NCI-H1105 (cell line): ENCODE measurements around the gene DND1.
"Not testable (repeated sequence)": the region's sequence is repeated elsewhere in the genome, so short reads cannot be mapped to it uniquely, and the experiment has no call there.

Experiments
- DNase-seq: peaks from one replicate; lab custom pipeline; 2025; lab: John Stamatoyannopoulos, UW

The DND1 gene

DNA sequence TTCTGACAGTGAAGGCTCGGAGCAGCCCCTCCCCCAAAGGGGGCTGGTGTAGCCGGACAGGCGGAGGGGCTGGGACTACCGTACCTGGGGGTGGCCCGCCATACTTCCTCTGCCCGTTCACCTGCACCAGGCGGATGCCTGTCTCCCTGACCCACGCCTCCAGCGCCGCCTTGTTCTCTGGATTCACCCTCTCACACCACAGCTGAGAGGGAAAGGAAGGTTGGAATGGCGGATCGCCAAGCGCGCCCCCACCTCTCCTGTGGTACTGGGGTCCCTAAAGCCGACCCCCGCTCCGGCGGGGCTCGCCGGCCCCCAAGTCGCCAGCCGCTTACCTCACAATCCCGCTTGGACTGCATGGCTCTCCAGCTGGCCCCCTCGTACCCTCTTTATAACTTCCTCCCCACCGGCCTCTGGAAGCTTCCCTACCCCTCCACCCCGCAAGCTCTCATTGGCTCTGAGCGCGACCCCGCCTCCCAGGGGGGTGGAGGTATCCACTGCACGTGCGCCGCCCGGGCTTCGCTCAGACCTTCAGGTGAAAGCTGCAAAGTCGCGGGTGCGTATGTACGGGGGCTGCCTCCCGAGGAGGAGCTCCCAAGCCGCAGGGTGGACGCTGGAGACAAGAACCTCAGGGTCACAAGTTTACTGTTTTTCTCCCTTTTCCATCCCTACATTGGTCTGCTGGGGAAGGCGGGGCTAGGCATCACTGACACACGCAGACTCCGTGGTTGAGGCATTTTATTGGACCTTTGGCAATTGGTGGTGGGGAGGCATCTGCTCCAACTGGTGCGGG lies at the start of gene DND1:
DND1 (minus strand) TSS at position 390 of the 790 bp plus-strand sequence; CDS start at position 356, 34 bp downstream.
- no peak for DNase-seq

DNA sequence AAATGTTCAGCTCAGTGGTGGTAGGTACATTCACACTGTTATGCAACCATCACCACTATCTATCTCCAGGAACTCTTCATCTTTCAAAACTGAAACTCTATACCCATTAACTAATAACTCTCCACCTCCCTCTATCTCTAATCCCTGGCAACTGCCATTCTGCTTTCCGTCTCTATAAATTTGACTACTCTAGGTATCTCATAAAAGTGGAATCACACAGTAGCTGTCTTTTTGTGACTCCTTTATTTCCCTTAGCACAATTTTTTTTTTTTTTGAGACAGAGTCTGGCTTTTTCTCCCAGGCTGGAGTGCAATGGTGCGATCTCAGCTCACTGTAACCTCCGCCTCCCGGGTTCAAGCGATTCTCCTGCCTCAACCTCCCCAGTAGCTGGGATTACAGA lies 48.0 kb upstream of the DND1 start:
- not testable (repeated sequence) for DNase-seq

DNA sequence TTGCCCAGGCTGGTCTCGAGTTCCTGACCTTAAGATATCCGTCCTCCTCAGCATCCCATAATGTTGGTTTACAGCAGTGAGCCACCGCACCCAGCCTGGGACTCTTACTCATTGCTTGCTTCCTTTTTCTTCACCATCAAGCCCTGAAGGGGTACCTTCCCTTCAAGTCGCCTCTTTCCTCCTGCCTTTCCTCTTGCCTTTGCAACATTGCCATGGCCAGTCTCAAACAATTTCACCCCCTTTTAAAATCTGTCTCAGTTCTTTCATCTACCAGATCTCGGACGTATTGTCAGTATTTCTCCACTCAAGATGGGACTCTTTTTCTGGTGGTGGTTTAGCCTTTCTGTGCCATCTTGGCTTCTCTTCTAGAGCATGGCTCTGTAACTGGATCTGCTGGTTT lies 47.4 kb upstream of the DND1 start:
- not testable (repeated sequence) for DNase-seq

DNA sequence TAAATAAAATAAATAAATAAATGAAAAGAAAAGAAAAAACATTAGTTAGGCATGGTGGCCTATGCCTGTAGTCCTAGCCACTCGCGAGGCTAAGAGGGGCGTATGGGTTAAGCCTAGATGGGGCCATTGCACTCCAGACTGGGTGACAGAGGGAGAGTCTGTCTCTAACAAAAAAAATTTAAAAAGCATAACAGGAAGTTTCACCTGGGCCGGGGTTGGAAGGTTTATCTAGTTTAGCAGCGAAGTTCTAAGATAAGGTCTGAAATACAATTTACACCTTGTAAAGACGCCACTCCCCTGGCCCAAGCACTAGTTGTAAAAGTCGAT lies 44.9 kb upstream of the DND1 start:
- DNase-seq = no peak

DNA sequence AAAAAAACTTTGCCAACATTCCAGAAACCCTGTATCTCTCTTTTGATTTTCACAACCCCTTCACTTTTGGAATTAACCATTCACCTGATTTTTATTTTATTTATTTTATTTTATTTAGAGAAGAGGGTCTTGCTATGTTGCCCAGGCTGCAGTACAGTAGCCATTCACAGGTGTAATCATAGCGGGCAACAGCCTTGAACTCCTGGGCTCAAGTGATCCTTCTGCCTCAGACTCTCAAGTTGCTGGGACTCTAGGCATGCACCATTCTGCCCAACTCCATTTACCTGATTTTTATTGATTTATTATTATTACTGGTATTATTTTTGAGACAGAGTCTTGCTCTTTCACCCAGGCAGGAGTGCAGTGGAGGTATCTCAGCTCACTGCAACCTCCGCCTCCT lies 42.9 kb upstream of the DND1 start:
- DNase-seq = not testable (repeated sequence)

DNA sequence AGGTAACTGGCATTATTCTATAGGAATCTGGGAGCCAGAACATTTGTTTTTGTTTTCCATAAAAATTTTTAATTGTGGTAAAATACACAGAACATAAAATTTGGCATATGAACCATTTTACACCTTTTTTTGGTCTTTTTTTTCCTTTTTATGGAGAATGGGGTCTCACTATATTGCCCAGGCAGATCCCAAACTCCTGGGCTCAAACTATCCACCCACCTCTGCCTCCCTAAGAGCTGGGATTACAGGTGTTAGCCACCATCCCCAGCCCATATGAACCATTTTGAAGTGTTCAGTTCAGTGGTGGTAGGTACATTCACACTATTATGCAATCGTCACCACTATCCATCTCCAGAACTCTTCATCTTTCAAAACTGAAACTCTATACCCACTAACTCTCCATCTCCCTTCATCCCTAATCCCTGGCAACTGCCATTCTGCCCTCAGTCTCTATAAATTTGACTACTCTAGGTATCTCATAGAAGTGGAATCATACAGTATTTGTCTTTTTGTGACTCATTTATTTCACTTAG lies 40.3 kb upstream of the DND1 start:
- DNase-seq = no peak

DNA sequence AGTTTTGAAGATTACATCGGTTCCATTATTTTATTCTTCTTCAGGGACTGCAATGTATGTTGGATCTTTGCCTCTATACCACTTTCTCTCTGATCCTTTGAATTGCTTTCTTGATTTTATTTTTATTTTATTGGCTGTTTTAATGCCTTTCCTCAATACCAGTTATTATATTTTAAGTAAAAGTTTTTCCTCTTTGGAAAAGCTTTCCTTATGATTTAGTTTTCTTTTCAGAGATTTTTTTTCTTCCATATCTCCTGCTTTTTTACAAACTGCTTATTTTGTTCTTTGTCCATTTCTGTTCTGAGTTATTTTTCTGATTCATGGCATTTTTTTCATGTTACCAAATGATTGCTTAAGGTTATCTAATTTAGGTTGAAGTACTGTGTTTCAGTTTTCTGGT lies 38.4 kb upstream of the DND1 start:
- no peak for DNase-seq

DNA sequence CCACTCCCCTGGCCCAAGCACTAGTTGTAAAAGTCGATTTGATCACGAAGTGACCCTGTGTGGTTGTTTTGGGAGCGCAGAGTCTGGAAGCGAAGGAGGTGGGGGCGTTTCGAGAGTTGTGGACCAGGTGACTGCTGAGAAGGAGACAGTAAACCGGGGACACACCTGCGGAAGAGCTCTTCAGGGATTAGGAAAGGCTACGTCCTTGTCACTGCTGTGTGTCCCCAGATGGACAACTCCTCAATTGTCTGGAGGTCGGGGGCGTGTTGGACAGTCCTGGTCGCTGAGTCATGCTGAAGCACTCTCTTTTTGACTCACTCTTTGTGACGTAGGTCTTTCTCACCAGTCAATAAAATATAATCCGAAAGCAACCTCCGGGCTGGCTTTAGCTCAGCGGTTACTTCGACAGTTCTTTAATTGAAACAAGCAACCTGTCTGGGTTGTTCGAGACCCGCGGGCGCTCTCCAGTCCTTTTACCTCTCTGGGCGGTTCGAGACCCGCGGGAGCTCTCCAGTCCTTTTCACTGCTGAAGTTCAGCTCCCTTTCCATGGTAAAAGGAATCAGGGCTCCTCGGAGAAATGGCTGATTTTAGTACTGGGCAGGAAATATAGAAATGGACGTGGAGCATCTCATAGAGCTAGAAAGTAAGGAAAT lies 37.6 kb upstream of the DND1 start:
- DNase-seq = no peak

DNA sequence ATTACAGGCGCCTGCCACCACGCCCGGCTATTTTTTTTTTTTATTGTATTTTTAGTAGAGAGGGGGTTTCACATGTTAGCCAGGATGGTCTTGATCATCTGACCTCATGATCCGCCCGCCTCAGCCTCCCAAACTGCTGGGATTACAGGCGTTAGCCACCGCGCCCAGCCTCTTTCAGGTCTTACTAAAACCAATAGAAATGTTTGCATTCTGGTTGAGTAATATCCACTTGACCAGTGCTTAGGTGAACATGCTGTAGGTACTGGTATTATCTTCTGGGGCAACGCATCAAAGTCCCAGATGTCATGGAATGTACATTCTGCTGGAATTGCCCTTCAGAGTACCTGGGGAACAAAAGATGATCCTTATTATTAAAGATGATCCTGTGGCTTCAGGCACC lies 35.4 kb upstream of the DND1 start:
- not testable (repeated sequence) for DNase-seq

DNA sequence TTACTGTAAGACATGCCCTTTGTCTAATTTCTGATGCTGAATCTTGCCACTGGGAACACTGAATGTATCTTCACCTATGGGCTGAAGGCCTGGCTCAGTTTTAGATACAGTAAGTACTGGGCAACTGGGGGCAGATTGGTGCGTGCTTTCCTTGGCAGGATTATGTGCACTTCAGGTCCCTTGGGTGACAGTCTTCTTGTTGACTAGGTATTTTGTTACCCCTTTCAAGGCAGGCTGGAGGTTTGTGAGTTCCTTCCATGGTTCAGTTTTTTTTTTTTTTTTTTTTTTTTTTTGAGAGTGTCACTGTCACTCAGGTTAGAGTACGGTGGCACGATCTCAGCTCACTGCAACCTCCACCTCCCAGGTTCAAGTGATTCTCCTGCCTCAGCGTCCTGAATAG lies 34.4 kb upstream of the DND1 start:
- DNase-seq = no peak

DNA sequence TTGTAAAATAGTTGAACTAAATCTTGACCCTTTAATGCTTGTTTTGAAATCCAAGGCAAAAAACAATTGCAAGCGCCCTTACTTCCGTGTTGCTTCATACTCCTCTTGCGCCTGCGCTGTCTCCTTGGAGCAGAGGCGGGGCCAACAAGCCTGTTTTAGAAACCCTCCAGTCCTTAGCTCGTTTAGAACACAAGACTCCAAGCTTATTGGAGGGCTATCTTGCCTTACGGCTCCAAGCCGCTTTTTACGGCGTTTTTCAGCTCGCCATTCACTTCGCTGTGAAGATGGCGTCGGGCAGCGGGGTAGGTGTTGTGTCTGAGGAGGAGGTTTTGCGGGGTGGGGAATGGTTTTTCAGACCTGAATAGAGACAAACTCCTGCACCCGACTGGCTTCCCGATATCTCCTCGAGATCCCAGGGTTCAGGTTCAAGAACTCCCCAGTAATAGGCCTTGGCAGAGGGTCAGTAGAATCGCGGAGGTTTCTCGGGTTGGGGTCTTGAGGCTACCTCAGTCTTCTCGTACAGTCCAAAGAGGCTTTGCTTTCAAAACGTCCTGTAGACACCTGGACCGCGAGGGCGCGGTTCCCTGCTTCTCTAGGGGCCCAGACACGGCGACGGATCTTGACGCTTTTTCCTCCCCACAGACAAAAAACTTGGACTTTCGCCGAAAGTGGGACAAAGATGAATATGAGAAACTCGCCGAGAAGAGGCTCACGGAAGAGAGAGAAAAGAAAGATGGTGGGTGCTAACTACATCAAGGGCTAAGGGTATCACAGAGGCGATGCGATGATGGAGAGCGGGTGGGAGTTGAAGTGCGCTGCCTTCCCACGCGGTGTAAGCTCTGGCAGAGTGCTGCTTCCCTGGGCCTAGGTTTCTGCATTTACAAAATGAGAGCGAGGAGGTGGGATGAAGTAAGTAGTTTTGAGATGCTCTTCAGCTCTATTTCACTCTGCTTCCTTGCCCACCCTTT lies 27.1 kb upstream of the DND1 start, which contains the start of gene ZMAT2:
ZMAT2 (plus strand) TSS at position 271 of the 968 bp plus-strand sequence; CDS start at position 285, 14 bp downstream.
- peak; percentile 83 for DNase-seq

DNA sequence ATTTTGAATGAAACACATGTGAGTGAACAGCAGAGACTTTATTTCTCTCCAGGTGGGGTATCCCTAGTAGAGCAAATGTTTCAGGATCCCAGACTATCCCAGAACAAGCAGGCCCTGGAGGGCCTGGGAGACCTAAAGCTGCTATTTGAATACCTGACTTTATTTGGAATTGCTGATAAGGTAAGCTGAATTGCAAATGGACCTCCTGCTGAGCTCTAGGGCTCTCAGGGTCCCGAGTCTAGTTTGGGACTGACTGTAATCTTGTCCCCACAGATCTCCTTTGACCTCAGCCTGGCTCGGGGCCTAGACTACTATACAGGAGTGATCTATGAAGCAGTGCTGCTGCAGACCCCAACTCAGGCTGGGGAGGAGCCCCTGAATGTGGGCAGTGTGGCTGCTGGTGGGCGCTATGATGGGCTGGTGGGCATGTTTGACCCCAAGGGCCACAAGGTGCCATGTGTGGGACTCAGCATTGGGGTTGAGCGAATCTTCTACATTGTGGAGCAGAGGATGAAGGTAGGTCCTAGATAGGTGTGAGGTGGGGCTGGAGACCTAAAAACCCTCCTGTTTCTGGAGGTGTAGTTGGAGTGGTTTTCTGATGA lies 23.6 kb upstream of the DND1 start:
- DNase-seq = no peak

DNA sequence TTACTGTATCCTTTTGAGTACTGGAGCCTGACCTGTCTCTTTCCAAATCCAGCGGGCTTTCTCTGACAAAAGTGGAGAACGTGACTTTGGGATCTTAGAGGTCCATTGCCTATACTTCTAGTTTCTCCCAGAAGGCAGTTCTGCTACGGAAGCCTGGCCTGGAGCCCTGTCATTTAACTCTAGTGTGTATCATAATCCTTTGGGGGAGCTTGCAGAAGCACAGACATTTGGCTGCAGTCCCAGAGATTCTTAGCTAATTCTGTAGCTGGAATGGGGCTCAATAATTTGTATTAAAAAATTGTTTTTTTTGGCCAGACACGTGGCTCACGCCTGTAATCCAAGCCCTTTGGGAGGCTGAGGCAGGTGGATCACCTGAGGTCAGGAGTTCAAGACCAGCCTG lies 20.9 kb upstream of the DND1 start:
- DNase-seq = no peak

DNA sequence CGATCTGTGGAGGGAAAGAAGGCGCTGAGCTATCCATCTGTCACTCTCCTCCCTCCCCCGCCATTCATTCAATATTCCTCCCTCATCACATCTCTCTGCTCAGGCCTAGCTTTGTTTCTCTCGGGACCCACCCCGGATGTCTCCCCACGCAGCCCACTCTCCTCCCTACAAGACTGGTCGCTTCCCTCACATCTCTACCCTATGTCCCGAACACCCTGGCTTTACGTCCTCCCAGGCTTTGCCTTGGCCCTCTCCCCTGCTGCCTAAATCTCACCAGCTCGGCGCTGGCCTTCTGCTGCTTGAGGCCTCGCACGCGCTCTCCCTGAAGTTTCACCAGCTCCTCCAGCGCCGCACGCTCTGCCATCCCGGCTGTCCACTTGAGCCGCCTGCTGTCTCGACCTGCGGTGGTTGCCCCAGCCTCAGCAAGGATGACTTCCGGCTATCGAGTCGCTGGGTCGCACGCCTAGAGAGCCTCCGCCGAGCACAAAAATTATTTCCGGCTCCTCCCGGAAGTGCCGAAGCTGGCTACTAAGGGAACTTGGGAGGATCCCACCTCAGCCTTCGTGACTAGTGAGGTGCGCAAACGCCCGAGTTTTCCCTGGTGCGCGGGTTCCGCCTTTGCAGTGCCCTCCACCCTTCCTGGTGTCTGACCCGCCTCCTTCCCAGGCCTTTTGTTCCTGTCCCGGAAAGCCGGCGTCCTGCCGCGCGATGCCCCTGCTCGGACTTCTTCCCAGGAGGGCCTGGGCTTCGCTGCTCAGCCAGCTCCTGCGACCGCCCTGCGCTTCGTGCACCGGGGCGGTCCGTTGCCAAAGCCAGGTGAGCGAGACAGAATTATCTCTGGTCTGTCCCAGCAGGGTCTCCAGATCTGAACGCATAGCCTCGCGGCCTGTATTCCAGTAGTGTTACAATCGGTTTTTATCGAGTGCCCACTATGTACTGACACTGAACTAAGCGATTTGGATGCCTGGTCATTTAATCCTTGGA lies 17.9 kb upstream of the DND1 start, which contains the start of the genes HARS1 and HARS2:
HARS1 (minus strand) TSS at position 430 of the 984 bp plus-strand sequence; CDS start at position 364, 66 bp downstream.
HARS2 (plus strand) TSS at position 515 of the 984 bp plus-strand sequence; CDS start at position 709, 194 bp downstream.
- DNase-seq = peak; percentile 80

DNA sequence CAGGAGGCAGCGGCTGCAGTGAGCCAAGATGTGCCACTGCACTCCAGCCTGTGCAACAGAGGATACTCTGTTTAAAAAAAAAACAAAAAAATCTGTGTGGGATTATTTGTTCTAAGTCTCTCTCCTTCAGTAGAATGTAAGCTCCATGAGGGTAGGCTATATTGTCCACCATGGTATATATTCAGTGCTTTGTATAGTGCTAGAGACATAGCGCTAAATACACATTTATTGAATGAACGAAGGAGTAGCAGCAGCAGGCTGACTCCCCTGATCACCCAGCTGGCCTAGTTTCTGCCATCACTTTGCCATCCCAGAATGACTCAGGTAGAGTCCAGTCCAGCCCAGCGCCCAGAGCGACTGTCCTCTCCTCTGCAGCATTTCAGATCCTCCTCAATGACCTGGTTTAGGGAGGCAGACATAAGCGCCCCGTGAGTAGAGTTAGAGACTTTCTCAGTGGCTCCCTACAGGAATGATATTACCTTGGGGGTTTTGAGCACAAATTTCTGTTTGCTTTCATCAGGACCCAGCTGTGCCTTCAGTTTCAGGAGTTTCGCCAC lies 17.1 kb upstream of the DND1 start:
- DNase-seq = no peak

DNA sequence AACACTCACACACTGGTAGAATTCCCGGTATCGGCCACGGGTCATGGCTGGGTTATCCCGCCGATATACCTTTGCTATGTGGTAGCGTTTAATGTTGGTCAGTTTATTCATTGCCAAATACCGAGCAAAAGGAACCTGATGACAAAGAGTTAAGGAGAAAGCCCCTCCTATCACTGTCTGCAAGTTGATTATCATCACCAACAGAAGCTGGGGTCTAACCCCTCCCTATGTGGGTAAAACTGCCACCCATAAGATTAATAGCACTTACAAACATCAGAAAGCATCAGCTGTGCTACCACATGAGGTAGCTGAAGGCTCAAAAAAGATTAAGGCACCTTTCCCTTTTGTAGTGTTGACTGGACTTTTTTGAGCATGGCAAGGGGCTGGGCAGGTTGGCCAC lies 5.6 kb upstream of the DND1 start:
- no peak for DNase-seq

DNA sequence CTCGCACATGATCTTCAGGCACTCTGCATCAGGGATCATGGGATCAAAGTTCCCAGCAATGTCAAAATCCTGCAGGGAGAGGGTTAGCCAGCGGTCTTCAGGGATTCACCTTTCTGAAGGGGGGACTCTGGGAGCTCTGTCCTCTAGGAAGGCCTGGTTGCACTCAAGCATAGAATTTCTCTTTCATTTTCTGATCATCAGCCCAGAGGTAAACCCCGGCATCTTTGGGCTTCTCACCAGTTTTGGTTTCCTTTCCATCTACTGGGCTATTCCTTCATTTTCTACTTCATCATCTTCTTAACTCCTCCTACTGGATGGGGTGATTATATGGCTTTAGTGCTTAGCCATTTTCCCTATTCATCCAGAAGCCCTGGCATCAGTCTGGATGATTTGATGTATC lies 4.6 kb upstream of the DND1 start:
- no peak for DNase-seq

DNA sequence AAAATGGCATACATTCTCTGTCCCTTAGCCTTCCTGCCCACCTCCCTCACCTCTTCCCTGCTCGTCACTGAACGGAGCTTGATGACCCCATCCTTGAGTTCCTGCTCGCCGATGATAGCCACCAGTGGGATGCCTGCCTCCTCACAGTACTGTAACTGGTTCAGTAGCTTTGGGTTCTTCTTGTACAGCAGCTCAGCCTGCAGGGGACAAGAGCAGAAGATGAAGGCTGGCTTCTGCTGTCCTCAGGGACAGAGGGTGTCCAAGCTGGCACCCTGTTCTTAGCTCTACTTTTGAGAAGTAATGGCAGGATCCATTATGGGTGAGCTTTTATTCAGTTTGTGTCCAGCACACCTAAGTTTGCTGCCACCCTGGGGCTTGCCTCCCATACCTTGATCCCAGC lies 1.3 kb upstream of the DND1 start:
- DNase-seq = no peak

DNA sequence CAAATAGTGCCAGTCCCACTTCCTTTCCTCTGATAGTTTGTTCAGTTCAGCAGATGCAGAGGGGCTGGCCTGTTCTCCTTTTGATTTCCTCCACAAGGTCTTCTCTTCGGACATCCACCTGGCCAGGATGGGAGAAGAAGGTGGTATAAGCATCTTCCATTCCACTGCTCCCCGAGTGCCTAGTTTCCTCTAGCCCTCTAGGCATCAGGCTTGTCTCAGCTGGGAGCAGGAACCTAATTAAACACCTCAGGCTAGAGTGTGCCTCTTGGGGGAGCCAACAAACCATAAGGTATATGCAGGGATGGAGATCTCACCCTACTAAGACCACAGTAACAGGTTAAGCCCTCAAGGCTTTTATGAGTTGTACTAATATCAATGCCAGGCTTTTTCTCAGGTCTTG lies 835 bp upstream of the DND1 start:
- no peak for DNase-seq
